B cell (primary cell): Measurements from ENCODE around the gene PIK3R1. TPM values are rescaled to one million over a fixed set of nuclear protein-coding genes. Genes with fewer than 3 reads are reported as not detected.

Experiments
- ATAC-seq: fragments of 200-7000 bp; cut with Tn5 transposase; one replicate; pipeline ENCODE4 v1.10.0; 2021; ENCODE audit warnings: low read depth, mild to moderate bottlenecking, moderate number of reproducible peaks, moderate library complexity
- CTCF ChIA-PET: fragments of 350-600 bp; sonication (Branson Sonifier 250); formaldehyde crosslinking; loops from one replicate; lab custom pipeline; 2021; ENCODE audit warnings: antibody characterized with exemption, inconsistent platforms; lab: Charles Lee
- POLR2A ChIA-PET: fragments of 350-600 bp; sonication (Branson Sonifier 250); formaldehyde crosslinking; loops from one replicate; lab custom pipeline; 2021; ENCODE audit warnings: antibody characterized with exemption; lab: Charles Lee
- DNase-seq: peaks from one replicate; pipeline ENCODE4 v3.0.0; 2013
- H2AFZ ChIP-seq: 2 replicates; pipeline ENCODE4 v1.6.1; 2012; ENCODE audit warnings: mild to moderate bottlenecking, low read depth, low read length; ENCODE audit not compliant: insufficient read depth, poor library complexity, severe bottlenecking
- H3K27ac ChIP-seq, 2 donors: 1 replicate in 1 of 2; 2 replicates in 1 of 2; pipeline ENCODE4 v1.5.1; 2012 to 2013; ENCODE audit warnings: low read length in 2 of 2, mild to moderate bottlenecking in 2 of 2, moderate library complexity in 1 of 2
- H3K27me3 ChIP-seq, 4 experiments: fragments of 200-600 bp in 1 of 4; sonication (generic) in 1 of 4; replicated peaks in 1 of 4; 1 replicate in 2 of 4; 2 replicates in 2 of 4; pipeline versions ENCODE4 v1.6.1 to v1.7.0; 2013 to 2016; ENCODE audit warnings: low read length in 3 of 4, mild to moderate bottlenecking in 2 of 4, mixed read lengths in 1 of 4, moderate library complexity in 1 of 4; ENCODE audit not compliant: insufficient read depth in 4 of 4, control insufficient read depth in 3 of 4; ENCODE audit errors: control extremely low read depth in 1 of 4
- H3K36me3 ChIP-seq, 2 experiments: replicated peaks in 1 of 2; 1 replicate in 1 of 2; 2 replicates in 1 of 2; pipeline versions ENCODE4 v1.6.1 to v1.7.1; 2013; ENCODE audit warnings: low read length in 1 of 2; ENCODE audit not compliant: insufficient read depth in 2 of 2, control insufficient read depth in 1 of 2; ENCODE audit errors: control extremely low read depth in 1 of 2, extremely low read depth in 1 of 2
- H3K4me1 ChIP-seq, 2 donors: fragments of 200-600 bp in 1 of 2; sonication (generic) in 1 of 2; 1 replicate in 1 of 2; 2 replicates in 1 of 2; pipeline versions ENCODE4 v1.5.1 to v1.6.1; 2013 to 2017; ENCODE audit warnings: low read length in 2 of 2; ENCODE audit not compliant: control insufficient read depth in 2 of 2, insufficient read depth in 2 of 2
- H3K4me2 ChIP-seq: replicated peaks from 2 replicates; pipeline ENCODE3; 2012; ENCODE audit warnings: mild to moderate bottlenecking, low read depth, low read length; ENCODE audit not compliant: poor library complexity, severe bottlenecking
- H3K4me3 ChIP-seq, 5 experiments: fragments of 200-600 bp in 1 of 5; sonication (generic) in 1 of 5; 1 replicate in 3 of 5; 2 replicates in 2 of 5; pipeline versions ENCODE4 v1.5.1 to v1.7.0; 2011 to 2016; ENCODE audit warnings: low read length in 4 of 5, mild to moderate bottlenecking in 4 of 5, low read depth in 2 of 5, control low read depth in 1 of 5, moderate library complexity in 1 of 5; ENCODE audit not compliant: insufficient read depth in 1 of 5; ENCODE audit errors: control extremely low read depth in 1 of 5, extremely low read depth in 1 of 5
- H3K79me2 ChIP-seq: fragments of 200-600 bp; sonication (generic); one replicate; pipeline ENCODE4 v1.6.0; 2016; ENCODE audit warnings: low read length; ENCODE audit not compliant: control insufficient read depth, insufficient read depth
- H3K9ac ChIP-seq: fragments of 200-600 bp; sonication (generic); 2 replicates; pipeline ENCODE4 v1.6.1; 2017; ENCODE audit warnings: mild to moderate bottlenecking, low read length, moderate library complexity
- H3K9me3 ChIP-seq, 3 donors: one replicate each; pipeline versions ENCODE4 v1.6.1 to v1.7.1; 2013; ENCODE audit warnings: low read length in 2 of 3; ENCODE audit not compliant: control insufficient read depth in 2 of 3, insufficient read depth in 1 of 3; ENCODE audit errors: control extremely low read depth in 1 of 3
- H4K20me1 ChIP-seq: 2 replicates; pipeline ENCODE4 v1.6.0; 2012; ENCODE audit warnings: mild to moderate bottlenecking, low read length; ENCODE audit not compliant: insufficient read depth, control insufficient read depth, poor library complexity, severe bottlenecking
- H3K27ac Mint-ChIP-seq: one replicate; pipeline ENCODE4 v1.8.0; 2021; ENCODE audit warnings: mixed read lengths
- H3K27me3 Mint-ChIP-seq: one replicate; pipeline ENCODE4 v1.8.0; 2021; ENCODE audit warnings: mixed read lengths
- H3K4me1 Mint-ChIP-seq: one replicate; pipeline ENCODE4 v1.8.0; 2021; ENCODE audit warnings: mixed read lengths
- H3K4me3 Mint-ChIP-seq: one replicate; pipeline ENCODE4 v1.8.0; 2021; ENCODE audit warnings: mixed read lengths
- H3K9me3 Mint-ChIP-seq: one replicate; pipeline ENCODE4 v1.8.0; 2022; ENCODE audit warnings: mixed read lengths; ENCODE audit not compliant: insufficient read depth
- EZH2 ChIP-seq: IDR thresholded peaks from 2 replicates; pipeline ENCODE4 v1.6.1; 2012; ENCODE audit warnings: borderline replicate concordance, low read depth, mild to moderate bottlenecking, moderate library complexity, low read length; ENCODE audit not compliant: insufficient read depth, poor library complexity, severe bottlenecking
- WGBS: methylation state at CpG from one replicate; pipeline ENCODE4 v1.1.5; 2013; ENCODE audit warnings: missing lambda C conversion rate; ENCODE audit not compliant: insufficient coverage; 5-methylcytosine and 5-hydroxymethylcytosine counted together
- intact Hi-C: fragments of 100-400 bp; cut with micrococcal nuclease; formaldehyde crosslinking; loops from one replicate; pipeline ENCODE4 v1.10.0; 2022
- polyA plus RNA-seq: library from polyadenylated mRNA; depleted of rRNA; stranded (reverse); fragments of >200 nt; gene quantifications from 2 replicates; pipeline ENCODE4 v1.2.3, GENCODE V29; 2012
- total RNA-seq, 2 donors: library from RNA; stranded (reverse); fragments of 120-200 nt in 1 of 2; gene quantifications; 1 replicate in 1 of 2; 2 replicates in 1 of 2; pipeline versions ENCODE4 v1.2.3 to v1.2.4, GENCODE V29; 2013 to 2022
- TF ChIP-seq, protein P1 (sequence below): fragments of 200-600 bp; IDR thresholded peaks from one replicate; pipeline ENCODE4 v1.8.0; 2022; ENCODE audit warnings: antibody characterized with exemption, mild to moderate bottlenecking

Gene PIK3R1
- total and polyA plus RNA-seq, 2 donors (not counting 1 experiment from before 2014, with no cell fraction given): 5.6 to 63.8 TPM

DNA sequence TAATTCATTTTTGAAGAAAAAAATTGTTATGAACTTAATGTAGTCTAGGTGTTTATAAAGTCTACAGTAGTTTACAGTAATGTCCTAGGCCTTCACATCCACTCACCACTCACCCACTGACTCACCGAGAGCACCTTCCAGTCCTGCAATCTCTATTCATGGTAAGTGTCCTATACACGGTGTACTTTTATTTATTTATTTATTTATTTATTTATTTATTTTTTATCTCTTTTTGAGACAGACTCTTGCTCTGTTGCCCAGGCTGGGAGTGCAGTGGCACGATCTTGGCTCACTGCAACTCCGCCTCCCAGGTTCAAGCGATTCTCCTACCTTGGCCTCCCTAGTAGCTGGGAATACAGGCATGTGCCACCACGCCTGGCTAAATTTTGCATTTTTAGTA, 39.3 kb upstream of the PIK3R1 start:
- no peak overlapping the region for H3K27ac Mint-ChIP-seq
- TF ChIP-seq EZH2: no peak
- TF ChIP-seq, protein P1, sequence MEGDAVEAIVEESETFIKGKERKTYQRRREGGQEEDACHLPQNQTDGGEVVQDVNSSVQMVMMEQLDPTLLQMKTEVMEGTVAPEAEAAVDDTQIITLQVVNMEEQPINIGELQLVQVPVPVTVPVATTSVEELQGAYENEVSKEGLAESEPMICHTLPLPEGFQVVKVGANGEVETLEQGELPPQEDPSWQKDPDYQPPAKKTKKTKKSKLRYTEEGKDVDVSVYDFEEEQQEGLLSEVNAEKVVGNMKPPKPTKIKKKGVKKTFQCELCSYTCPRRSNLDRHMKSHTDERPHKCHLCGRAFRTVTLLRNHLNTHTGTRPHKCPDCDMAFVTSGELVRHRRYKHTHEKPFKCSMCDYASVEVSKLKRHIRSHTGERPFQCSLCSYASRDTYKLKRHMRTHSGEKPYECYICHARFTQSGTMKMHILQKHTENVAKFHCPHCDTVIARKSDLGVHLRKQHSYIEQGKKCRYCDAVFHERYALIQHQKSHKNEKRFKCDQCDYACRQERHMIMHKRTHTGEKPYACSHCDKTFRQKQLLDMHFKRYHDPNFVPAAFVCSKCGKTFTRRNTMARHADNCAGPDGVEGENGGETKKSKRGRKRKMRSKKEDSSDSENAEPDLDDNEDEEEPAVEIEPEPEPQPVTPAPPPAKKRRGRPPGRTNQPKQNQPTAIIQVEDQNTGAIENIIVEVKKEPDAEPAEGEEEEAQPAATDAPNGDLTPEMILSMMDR: no peak
- H3K27ac ChIP-seq: no peak overlapping the region
- no peak overlapping the region for H3K4me3 Mint-ChIP-seq
- no peaks in the 10 kb centered on the region for H3K4me1 Mint-ChIP-seq
- intact Hi-C loops: no loop called here
- DNase-seq (no peak), ATAC-seq (no peak)
- no peaks in the 10 kb centered on the region for H4K20me1 ChIP-seq
- no peak overlapping the region for H3K9ac ChIP-seq
- H3K79me2 ChIP-seq: no peaks in the 10 kb centered on the region
- H3K4me1 ChIP-seq: no peaks in the 10 kb centered on the region
- CTCF ChIA-PET: no interaction called here
- no peaks in the 10 kb centered on the region for H3K36me3 ChIP-seq
- POLR2A ChIA-PET: no interaction called here
- H3K4me2 ChIP-seq: no peak overlapping the region
- no peaks in the 10 kb centered on the region for H3K9me3 Mint-ChIP-seq
- no peak overlapping the region for H2AFZ ChIP-seq
- H3K9me3 ChIP-seq: no peaks in the 10 kb centered on the region
- no peaks in the 10 kb centered on the region for H3K27me3 Mint-ChIP-seq
- H3K4me3 ChIP-seq: no peak overlapping the region
- H3K27me3 ChIP-seq: no peaks in the 10 kb centered on the region
- WGBS: 100% methylated on average over 3 of the region's 6 CpGs

DNA sequence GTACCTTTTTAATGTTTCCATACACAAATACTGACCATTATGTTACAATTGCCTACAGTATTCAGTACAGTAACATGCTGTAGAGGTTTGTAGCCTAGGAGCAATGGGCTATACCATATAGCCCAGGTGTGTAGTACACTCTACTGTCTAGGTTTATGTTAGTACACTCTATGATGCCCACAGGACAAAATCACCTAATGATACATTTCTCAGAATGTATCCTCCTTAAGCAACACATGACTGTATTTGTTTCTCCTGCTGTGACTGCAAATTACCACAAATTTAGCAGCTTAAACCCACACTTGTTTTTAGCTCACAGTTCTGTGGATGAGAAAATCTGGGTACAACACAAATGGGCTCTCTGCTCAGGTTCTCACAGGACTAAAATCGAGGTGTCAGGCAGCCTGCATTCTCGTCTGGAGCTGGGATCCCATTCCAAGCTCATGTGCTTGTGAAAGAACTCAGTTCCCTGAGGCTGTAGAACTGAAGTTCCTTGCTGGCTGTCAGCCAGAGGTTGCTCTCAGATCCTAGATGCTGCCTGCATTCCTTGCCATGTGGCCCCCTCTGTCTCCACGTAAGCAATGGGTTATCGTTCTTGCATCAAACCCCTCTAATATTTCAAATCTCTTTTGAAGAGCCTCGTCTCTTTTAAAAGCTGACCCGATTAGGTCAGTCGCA, 38.6 kb upstream of the PIK3R1 start:
- ATAC-seq (no peak), DNase-seq (no peak)
- Mint-ChIP-seq H3K27me3 (no peaks in the 10 kb centered on the region), H3K4me1 (peaks cover 1% of the 10 kb centered on the region), H3K4me3 (no peak overlapping the region), H3K9me3 (no peaks in the 10 kb centered on the region), H3K27ac (no peak overlapping the region)
- no peak overlapping the region for H3K27ac ChIP-seq
- no peaks in the 10 kb centered on the region for H3K36me3 ChIP-seq
- no peaks in the 10 kb centered on the region for H3K4me1 ChIP-seq
- no peak overlapping the region for H2AFZ ChIP-seq
- no peak overlapping the region for H3K4me2 ChIP-seq
- ChIA-PET POLR2A (no interaction called here), CTCF (interaction anchor here (0.5 kb wide), 1 partner anchor 16 kb away, joined by 3 read pairs; no protein-coding TSS in a partner anchor)
- H3K79me2 ChIP-seq: no peaks in the 10 kb centered on the region
- no peak overlapping the region for H3K9ac ChIP-seq
- 94% methylated on average over 4 of the region's 7 CpGs for WGBS
- intact Hi-C loops: no loop called here
- H3K27me3 ChIP-seq: no peaks in the 10 kb centered on the region
- H3K4me3 ChIP-seq: no peak overlapping the region
- H3K9me3 ChIP-seq: no peaks in the 10 kb centered on the region
- TF ChIP-seq EZH2: no peak
- TF ChIP-seq, protein P1: no peak
- H4K20me1 ChIP-seq: no peaks in the 10 kb centered on the region
